ENCODE results near the gene PEAK1. TPM values are rescaled to one million over a fixed set of nuclear protein-coding genes. Genes with fewer than 3 reads are reported as not detected.

Gene PEAK1
- total and polyA plus RNA-seq, 2 donors (not counting 3 experiments of a cell fraction or from before 2014, with no cell fraction given) = 17.9 to 91.9 TPM

- POLR2A ChIA-PET = no interaction called here
- BruUV-seq (replicated peaks) = no TSS peak
These were observed 71.4 kb downstream of the PEAK1 start for GRCh38 chr15:77348511-77348910.

More at GRCh38 chr15:77348511-77348910, 71.4 kb downstream of the PEAK1 start:
- Histone ChIP-seq H3K4me3 (replicated peaks in 1 of 3; ENCODE audit: insufficient read depth in 1 of 3, low read depth in 1 of 3, low read length in 3 of 3) (no peak overlapping the region), H4K20me1 (replicated peaks; ENCODE audit: control insufficient read depth, extremely low read depth, insufficient read depth, low read length) (peaks cover 4% of the 10 kb centered on the region), H3K79me2 (ENCODE audit: control insufficient read depth, insufficient read depth, low read length) (peaks cover 36% of the 10 kb centered on the region), H3K9me1 (replicated peaks; ENCODE audit: control insufficient read depth, extremely low read depth, insufficient read depth, low read length) (no peaks in the 10 kb centered on the region), H2AFZ (ENCODE audit: low read depth, low read length) (no peak overlapping the region), H3K36me3 (ENCODE audit: control insufficient read depth in 2 of 2, extremely low read depth in 1 of 2, insufficient read depth in 2 of 2, low read length in 2 of 2) (no peaks in the 10 kb centered on the region), H3K9ac (replicated peaks; ENCODE audit: extremely low read depth, insufficient read depth, low read length) (no peak overlapping the region), H3K9me3 (replicated peaks; ENCODE audit: control insufficient read depth, insufficient read depth, low read length) (no peaks in the 10 kb centered on the region), H3K27me3 (ENCODE audit: control insufficient read depth in 2 of 2, insufficient read depth in 2 of 2, low read length in 2 of 2) (no peaks in the 10 kb centered on the region), H3K4me2 (ENCODE audit: insufficient read depth, low read length) (no peak overlapping the region), H3K27ac (ENCODE audit: insufficient read depth, low read depth, low read length) (no peak overlapping the region), H3K4me1 (ENCODE audit: control insufficient read depth, extremely low read depth, insufficient read depth, low read length) (peaks cover 14% of the 10 kb centered on the region)
- TF ChIP-seq POLR2A (IDR thresholded peaks at IDR 0.05; ENCODE audit: low read depth, low read length) = no peak
- TF ChIP-seq MYC (IDR thresholded peaks at IDR 0.05; ENCODE audit: low read depth, low read length) = no peak
- no peak for TF ChIP-seq CTCF (IDR thresholded peaks at IDR 0.05; ENCODE audit: extremely low read depth in 1 of 2, insufficient read depth in 1 of 2, low read depth in 1 of 2, low read length in 2 of 2)
- TF ChIP-seq EZH2 (IDR thresholded peaks at IDR 0.05; ENCODE audit: borderline replicate concordance, low read depth, low read length, severe bottlenecking) = no peak
- TF ChIP-seq MAX (IDR thresholded peaks at IDR 0.05; ENCODE audit: insufficient read depth, insufficient read length) = no peak
- TF ChIP-seq JUN (IDR thresholded peaks at IDR 0.05; ENCODE audit: borderline replicate concordance, insufficient read depth, insufficient read length, low read depth) = no peak
- no peak for TF ChIP-seq FOS (IDR thresholded peaks at IDR 0.05; ENCODE audit: borderline replicate concordance, insufficient read depth, low read length)
- TF ChIP-seq GATA2 (IDR thresholded peaks at IDR 0.05; ENCODE audit: insufficient read depth, insufficient read length, low read depth, low read length) = no peak
- TF ChIP-seq POLR2AphosphoS5 (IDR thresholded peaks at IDR 0.05; ENCODE audit: insufficient read depth, low read depth, low read length) = no peak
- DNase-seq (ENCODE audit: low read depth, low spot score) (no peak), FAIRE-seq (no peak)
- CTCF ChIA-PET = interaction anchor here (1.0 kb wide), 1 partner anchor 149 kb away, joined by 3 read pairs; no protein-coding TSS in a partner anchor
- dilution Hi-C loops (cut with MboI; ENCODE audit: extremely low pct_ligation_motif_present, low sequenced_read_pairs) = no loop called here
- intact Hi-C loops (cut with micrococcal nuclease) = no loop called here
